ENCODE results near the gene ELMO3.

The ELMO3 gene

DNA sequence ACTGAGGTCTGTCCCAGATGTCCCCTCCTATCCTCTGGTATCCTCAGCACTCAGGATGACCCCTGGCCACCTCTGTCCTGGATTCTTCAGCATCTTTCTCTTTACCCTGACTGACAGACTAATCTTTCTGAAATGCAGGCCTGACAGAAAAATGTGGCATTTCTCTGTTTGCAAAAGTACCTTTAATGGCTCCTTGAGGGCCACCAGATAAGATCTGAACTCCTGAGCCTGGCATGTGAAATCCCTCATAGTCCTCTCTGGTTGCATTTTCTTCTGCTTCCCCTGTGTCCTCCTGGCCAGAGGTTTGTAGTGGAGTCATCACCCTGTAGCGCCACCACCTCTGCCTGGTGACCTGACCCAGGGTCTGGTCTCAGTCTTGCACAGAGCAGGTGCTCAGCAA is 2.0 kb upstream of the ELMO3 start:
- no peak for DNase-seq (ENCODE audit: low read depth in 2 of 2)

GRCh38 chr16:67197704-67198103 is 1.2 kb upstream of the ELMO3 start:
- no peak for DNase-seq (ENCODE audit: low read depth in 2 of 2)

DNA sequence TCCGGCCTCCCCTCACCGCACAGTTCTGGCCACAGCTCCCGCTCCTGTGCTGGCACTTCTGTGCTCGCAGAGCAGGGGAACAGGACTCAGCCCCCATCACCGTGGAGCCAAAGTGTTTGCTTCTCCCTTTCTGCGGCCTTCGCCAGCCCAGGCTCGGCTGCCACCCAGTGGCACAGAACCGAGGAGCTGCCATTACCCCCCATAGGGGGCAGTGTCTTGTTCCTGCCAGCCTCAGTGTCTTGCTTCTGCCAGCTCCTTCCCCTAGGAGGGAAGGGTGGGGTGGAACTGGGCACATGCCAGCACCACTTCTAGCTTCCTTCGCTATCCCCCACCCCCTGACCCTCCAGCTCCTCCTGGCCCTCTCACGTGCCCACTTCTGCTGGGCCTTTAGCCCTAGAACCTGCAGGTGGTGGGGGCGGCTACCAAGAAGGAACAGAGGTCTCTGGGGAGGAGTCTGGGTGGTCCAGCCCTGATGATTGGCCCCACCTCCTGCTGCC is 645 bp upstream of the ELMO3 start:
- no peak for DNase-seq (ENCODE audit: low read depth in 2 of 2)

GRCh38 chr16:67199808-67200198 is 872 bp downstream of the ELMO3 start:
- DNase-seq (ENCODE audit: low read depth in 2 of 2): no peak

DNA sequence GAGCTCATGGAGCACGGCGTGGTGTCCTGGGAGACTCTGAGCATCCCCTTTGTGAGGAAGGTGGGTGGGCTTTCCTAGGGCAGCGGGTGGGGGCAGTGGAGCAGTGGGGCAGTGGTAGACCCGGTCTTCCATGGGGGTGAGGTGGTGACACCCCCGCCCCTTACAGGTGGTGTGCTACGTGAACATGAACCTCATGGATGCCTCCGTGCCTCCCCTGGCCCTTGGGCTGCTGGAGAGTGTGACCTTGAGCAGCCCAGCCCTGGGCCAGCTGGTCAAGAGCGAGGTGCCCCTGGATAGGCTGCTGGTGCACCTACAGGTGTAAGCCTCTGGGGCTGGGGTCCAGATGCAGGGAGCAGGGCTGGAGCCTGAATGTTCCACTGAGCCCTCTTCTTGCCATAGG is 1.6 kb downstream of the ELMO3 start:
- DNase-seq (ENCODE audit: low read depth in 2 of 2): no peak

DNA sequence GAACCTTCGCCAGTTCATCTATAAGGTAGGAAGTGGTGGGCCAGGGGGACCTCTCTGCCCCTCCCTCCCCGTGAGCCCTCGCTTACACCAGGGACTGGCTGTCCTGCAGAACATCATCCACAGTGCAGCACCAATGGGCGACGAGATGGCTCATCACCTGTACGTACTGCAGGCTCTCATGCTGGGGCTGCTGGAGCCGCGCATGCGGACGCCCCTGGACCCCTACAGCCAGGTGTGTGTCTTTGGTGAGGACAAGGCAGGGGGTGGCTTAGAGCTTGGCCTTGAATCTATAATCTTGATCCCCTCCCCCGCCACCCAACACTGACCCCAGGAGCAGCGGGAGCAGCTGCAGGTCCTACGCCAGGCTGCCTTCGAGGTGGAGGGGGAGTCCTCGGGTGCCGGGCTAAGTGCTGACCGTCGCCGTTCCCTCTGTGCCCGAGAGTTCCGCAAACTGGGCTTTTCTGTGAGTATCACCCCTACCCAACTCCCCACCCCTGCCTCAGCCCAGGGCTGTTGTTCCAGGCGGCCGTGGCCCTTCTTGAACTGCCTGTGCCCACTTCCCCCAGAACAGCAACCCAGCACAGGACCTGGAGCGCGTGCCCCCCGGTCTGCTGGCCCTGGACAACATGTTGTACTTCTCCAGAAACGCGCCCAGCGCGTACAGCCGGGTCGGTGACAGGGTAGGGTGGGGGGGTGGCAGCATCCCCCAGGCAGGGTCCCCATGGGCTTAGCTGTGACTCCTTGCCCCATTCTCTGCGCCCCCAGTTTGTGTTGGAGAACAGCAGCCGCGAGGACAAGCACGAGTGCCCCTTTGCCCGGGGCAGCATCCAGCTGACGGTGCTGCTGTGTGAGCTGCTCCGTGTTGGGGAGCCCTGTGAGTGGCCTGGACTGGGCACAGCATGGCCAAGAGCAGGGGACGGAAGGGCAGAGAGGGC is 2.7 kb downstream of the ELMO3 start:
- no peak for DNase-seq (ENCODE audit: low read depth in 2 of 2)

DNA sequence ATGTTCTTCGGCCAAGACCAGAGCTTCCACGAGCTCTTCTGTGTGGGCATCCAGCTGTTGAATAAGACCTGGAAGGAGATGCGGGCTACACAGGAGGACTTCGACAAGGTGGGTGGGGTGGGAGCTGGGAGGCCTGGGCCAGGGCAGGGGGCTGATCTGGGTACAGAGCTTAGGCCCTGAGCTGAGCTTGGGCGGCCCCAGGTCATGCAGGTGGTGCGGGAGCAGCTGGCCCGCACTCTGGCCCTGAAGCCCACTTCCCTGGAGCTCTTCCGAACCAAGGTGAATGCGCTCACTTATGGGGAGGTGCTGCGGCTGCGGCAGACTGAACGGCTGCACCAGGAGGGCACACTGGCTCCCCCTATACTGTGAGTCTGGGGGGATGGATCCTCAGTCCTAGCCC is 3.5 kb downstream of the ELMO3 start:
- no peak for DNase-seq (ENCODE audit: low read depth in 2 of 2)

DNA sequence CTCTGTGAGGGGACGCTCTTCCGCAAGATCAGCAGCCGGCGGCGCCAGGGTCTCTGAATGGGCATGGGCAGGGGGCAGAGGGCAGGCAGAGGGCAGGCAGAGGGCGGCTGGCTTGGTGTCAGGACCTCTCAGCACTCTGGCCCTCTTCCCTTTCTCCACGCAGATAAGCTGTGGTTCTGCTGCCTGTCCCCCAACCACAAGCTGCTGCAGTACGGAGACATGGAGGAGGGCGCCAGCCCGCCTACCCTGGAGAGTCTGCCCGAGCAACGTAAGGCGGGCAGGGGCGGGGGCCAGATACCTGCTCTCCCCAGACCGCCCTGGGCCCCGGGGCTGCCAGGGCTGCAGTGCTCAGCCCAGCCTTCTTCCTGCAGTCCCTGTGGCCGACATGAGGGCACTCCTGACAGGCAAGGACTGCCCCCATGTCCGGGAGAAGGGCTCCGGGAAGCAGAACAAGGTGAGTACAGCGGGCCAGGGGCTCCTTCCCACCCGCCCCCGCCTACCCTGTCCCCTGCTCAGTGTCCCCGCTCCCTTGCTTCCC is 4.1 kb downstream of the ELMO3 start:
- no peak for DNase-seq (ENCODE audit: low read depth in 2 of 2)

DNA sequence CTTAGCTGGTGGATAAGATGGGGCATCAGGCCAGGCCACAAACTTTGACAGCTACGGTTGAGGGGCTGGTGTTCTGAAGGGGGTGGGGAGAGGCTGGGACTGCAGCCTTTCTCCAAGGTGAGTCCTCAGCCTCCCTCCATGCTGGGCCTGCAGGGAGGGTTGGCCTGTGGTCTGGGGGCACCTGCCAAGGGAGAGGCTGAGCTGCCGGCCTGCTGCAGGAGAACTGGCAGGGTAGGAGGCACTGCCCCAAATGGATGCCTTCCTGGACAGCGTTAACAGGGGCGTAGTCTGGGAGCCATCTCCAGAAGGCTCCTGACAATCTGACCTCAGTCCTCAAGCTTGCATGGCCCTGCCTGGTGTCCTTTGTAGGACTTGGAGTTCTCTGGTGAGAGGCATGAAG is 5.1 kb downstream of the ELMO3 start:
- DNase-seq (ENCODE audit: low read depth in 2 of 2): no peak

- no peak for DNase-seq (ENCODE audit: low read depth in 2 of 2)
Observed at GRCh38 chr16:67206129-67206837, 7.4 kb downstream of the ELMO3 start.

DNA sequence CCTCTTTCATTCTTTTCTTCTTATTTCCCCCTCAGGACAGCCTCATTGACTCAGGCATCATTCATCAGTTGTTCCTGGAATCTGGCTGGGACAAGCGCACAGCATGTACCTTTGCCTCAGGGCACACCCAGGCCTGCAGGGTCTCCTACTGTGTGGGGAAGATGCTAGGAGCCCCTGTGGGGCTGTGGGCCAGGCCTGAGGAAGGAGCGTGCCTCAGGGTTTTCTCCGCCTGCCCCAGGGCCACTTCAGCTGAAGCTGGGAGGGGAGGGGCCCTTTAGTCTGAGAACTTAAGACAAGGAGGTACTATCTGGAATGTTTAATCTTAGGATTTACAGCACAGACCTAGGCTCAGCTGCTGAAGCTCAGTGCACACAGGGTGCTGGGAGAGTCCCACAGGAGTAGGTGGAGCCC is 7.9 kb downstream of the ELMO3 start:
- no peak for DNase-seq (ENCODE audit: low read depth in 2 of 2)

GRCh38 chr16:67207249-67208091 is 8.5 kb downstream of the ELMO3 start:
- DNase-seq (ENCODE audit: low read depth in 2 of 2): no peak

DNA sequence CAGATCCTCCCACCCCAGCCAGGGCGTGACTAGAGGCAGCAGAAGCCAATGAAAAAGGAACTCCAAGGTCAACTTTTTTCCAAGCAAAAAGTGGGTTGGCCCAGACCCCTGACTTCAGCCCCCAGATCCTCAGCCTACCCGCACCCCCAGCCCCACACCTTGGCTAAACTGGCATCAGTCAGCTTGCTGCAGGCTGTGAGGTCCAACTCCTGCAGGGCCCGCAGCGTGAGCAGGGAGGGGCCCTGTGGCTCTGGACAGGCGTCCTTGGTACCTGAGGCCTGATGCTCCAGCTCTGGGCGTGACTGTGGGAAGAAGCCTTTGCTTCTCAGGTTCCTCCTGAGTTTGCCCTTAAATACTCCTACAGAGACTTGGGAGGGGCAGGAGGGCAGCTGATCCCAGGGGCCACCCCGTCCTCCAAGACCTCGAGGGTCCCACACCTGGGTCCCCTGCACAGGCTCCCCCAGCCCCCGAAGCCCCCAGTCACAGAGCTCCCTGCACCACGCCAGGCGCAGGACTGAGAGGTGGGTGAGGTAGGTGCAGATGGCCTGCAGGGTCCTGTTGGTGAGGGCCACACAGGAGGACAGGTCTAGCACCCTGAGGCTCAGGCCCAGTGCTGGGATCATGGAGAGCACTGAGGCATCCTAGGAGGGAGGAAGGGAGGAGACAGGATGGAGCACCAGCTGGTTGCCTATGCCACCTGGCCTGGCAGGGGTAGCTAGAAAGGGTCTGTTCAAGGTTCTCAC is 9.4 kb downstream of the ELMO3 start:
- no peak for DNase-seq (ENCODE audit: low read depth in 2 of 2)

- no peak for DNase-seq (ENCODE audit: low read depth in 2 of 2)
Observed at GRCh38 chr16:67209565-67209964, 10.6 kb downstream of the ELMO3 start.

GRCh38 chr16:67210069-67210937 is 11.4 kb downstream of the ELMO3 start:
- no peak for DNase-seq (ENCODE audit: low read depth in 2 of 2)

GRCh38 chr16:67211674-67212073 is 12.7 kb downstream of the ELMO3 start:
- no peak for DNase-seq (ENCODE audit: low read depth in 2 of 2)

GRCh38 chr16:67212766-67213165 is 13.8 kb downstream of the ELMO3 start:
- no peak for DNase-seq (ENCODE audit: low read depth in 2 of 2)

GRCh38 chr16:67213197-67214019 is 14.5 kb downstream of the ELMO3 start:
- DNase-seq (ENCODE audit: low read depth in 2 of 2): no peak

- DNase-seq (ENCODE audit: low read depth in 2 of 2): no peak
Observed at GRCh38 chr16:67215706-67216105, 16.8 kb downstream of the ELMO3 start.

Measured in stimulated activated CD4-positive, alpha-beta T cell treated with anti-CD3 and anti-CD28 coated beads, Interleukin-1b, Interleukin-23, amount 100 ng/mL, for 1 hour (primary cell).